WTC11 (cell line): ENCODE results near the gene BPTF.

Experiments
- ATF1 ChIP-seq: sonication (generic); formaldehyde crosslinking; IDR thresholded peaks from 2 replicates; pipeline ENCODE4 v1.8.1; 2023; ENCODE audit warnings: mild to moderate bottlenecking, moderate library complexity, missing genetic modification reagents
- TP53 ChIP-seq: sonication (generic); formaldehyde crosslinking; IDR thresholded peaks from 2 replicates; pipeline ENCODE4 v1.8.1; 2023; ENCODE audit warnings: mild to moderate bottlenecking, missing genetic modification reagents
- ZNF317 ChIP-seq: sonication (generic); formaldehyde crosslinking; IDR thresholded peaks from 2 replicates; pipeline ENCODE4 v1.8.1; 2023; ENCODE audit warnings: low read depth, mild to moderate bottlenecking, moderate library complexity, missing genetic modification reagents, borderline replicate concordance
- TF ChIP-seq, protein P1 (sequence below): sonication (generic); formaldehyde crosslinking; IDR thresholded peaks from 2 replicates; pipeline ENCODE4 v1.8.0; 2022; ENCODE audit warnings: mild to moderate bottlenecking, missing genetic modification reagents
- TF ChIP-seq, protein P2 (sequence below): fragments of 200-600 bp; IDR thresholded peaks from 2 replicates; pipeline ENCODE4 v1.8.0; 2022; ENCODE audit warnings: antibody characterized with exemption
- TF ChIP-seq, protein P3 (sequence below): sonication (generic); formaldehyde crosslinking; conservative IDR thresholded peaks from 2 replicates; pipeline ENCODE4 v1.8.1; 2022; ENCODE audit warnings: mild to moderate bottlenecking, missing genetic modification reagents
- TF ChIP-seq, protein P4 (sequence below): fragments of 250-450 bp; sonication (Bioruptor Pico); IDR thresholded peaks from 2 replicates; pipeline ENCODE4 v1.9.0; 2021; ENCODE audit warnings: mild to moderate bottlenecking, borderline replicate concordance
- TF ChIP-seq, protein P5 (sequence below): sonication (generic); formaldehyde crosslinking; IDR thresholded peaks from 2 replicates; pipeline ENCODE4 v1.8.1; 2023; ENCODE audit warnings: mild to moderate bottlenecking, missing genetic modification reagents, moderate library complexity
- TF ChIP-seq, protein P6 (sequence below): sonication (generic); formaldehyde crosslinking; IDR thresholded peaks from 2 replicates; pipeline ENCODE4 v1.8.1; 2023; ENCODE audit warnings: mild to moderate bottlenecking, missing genetic modification reagents

DNA sequence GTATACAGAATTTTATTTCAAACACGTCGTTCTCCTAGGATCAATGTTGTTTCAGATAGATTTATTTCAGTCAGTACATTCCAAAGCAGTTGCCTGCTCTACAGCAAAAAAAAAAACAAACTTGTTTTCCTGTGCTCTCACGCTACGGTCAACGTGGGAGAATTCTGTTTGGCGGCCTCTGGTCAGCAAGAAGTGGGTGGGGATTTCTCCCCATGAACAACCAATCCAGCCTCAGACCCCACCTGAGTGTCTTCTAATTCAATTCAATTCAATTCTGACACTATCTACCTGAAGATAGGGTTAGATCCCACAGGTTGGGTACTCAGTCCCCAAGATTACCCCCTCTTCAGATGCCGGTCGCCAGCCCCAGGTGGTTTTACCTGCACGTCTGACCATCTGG, 148.9 kb downstream of the BPTF start:
- TF ChIP-seq, protein P1, sequence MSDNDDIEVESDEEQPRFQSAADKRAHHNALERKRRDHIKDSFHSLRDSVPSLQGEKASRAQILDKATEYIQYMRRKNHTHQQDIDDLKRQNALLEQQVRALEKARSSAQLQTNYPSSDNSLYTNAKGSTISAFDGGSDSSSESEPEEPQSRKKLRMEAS (CRISPR knock-in tag): no peak
- TF ChIP-seq, protein P2, sequence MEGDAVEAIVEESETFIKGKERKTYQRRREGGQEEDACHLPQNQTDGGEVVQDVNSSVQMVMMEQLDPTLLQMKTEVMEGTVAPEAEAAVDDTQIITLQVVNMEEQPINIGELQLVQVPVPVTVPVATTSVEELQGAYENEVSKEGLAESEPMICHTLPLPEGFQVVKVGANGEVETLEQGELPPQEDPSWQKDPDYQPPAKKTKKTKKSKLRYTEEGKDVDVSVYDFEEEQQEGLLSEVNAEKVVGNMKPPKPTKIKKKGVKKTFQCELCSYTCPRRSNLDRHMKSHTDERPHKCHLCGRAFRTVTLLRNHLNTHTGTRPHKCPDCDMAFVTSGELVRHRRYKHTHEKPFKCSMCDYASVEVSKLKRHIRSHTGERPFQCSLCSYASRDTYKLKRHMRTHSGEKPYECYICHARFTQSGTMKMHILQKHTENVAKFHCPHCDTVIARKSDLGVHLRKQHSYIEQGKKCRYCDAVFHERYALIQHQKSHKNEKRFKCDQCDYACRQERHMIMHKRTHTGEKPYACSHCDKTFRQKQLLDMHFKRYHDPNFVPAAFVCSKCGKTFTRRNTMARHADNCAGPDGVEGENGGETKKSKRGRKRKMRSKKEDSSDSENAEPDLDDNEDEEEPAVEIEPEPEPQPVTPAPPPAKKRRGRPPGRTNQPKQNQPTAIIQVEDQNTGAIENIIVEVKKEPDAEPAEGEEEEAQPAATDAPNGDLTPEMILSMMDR: no peak
- TF ChIP-seq, protein P3, sequence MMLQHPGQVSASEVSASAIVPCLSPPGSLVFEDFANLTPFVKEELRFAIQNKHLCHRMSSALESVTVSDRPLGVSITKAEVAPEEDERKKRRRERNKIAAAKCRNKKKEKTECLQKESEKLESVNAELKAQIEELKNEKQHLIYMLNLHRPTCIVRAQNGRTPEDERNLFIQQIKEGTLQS (CRISPR knock-in tag): no peak
- TF ChIP-seq, protein P4, sequence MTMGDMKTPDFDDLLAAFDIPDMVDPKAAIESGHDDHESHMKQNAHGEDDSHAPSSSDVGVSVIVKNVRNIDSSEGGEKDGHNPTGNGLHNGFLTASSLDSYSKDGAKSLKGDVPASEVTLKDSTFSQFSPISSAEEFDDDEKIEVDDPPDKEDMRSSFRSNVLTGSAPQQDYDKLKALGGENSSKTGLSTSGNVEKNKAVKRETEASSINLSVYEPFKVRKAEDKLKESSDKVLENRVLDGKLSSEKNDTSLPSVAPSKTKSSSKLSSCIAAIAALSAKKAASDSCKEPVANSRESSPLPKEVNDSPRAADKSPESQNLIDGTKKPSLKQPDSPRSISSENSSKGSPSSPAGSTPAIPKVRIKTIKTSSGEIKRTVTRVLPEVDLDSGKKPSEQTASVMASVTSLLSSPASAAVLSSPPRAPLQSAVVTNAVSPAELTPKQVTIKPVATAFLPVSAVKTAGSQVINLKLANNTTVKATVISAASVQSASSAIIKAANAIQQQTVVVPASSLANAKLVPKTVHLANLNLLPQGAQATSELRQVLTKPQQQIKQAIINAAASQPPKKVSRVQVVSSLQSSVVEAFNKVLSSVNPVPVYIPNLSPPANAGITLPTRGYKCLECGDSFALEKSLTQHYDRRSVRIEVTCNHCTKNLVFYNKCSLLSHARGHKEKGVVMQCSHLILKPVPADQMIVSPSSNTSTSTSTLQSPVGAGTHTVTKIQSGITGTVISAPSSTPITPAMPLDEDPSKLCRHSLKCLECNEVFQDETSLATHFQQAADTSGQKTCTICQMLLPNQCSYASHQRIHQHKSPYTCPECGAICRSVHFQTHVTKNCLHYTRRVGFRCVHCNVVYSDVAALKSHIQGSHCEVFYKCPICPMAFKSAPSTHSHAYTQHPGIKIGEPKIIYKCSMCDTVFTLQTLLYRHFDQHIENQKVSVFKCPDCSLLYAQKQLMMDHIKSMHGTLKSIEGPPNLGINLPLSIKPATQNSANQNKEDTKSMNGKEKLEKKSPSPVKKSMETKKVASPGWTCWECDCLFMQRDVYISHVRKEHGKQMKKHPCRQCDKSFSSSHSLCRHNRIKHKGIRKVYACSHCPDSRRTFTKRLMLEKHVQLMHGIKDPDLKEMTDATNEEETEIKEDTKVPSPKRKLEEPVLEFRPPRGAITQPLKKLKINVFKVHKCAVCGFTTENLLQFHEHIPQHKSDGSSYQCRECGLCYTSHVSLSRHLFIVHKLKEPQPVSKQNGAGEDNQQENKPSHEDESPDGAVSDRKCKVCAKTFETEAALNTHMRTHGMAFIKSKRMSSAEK: no peak
- no peak for TF ChIP-seq ZNF317 (CRISPR knock-in tag)
- TF ChIP-seq, protein P5, sequence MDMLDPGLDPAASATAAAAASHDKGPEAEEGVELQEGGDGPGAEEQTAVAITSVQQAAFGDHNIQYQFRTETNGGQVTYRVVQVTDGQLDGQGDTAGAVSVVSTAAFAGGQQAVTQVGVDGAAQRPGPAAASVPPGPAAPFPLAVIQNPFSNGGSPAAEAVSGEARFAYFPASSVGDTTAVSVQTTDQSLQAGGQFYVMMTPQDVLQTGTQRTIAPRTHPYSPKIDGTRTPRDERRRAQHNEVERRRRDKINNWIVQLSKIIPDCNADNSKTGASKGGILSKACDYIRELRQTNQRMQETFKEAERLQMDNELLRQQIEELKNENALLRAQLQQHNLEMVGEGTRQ (CRISPR knock-in tag): no peak
- no peak for TF ChIP-seq TP53 (CRISPR knock-in tag)
- TF ChIP-seq, protein P6, sequence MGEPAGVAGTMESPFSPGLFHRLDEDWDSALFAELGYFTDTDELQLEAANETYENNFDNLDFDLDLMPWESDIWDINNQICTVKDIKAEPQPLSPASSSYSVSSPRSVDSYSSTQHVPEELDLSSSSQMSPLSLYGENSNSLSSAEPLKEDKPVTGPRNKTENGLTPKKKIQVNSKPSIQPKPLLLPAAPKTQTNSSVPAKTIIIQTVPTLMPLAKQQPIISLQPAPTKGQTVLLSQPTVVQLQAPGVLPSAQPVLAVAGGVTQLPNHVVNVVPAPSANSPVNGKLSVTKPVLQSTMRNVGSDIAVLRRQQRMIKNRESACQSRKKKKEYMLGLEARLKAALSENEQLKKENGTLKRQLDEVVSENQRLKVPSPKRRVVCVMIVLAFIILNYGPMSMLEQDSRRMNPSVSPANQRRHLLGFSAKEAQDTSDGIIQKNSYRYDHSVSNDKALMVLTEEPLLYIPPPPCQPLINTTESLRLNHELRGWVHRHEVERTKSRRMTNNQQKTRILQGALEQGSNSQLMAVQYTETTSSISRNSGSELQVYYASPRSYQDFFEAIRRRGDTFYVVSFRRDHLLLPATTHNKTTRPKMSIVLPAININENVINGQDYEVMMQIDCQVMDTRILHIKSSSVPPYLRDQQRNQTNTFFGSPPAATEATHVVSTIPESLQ (CRISPR knock-in tag): no peak
- no peak for TF ChIP-seq ATF1 (CRISPR knock-in tag)
